Suprapubic skin (tissue), 4 donors: ENCODE results near the gene COQ10B. TPM values are rescaled to one million over a fixed set of nuclear protein-coding genes. Genes with fewer than 3 reads are reported as not detected.

ENCODE experiments used
- DNase-seq, 2 donors: peaks; one replicate each; pipeline ENCODE4 v3.0.0-alpha.2; 2019; ENCODE audit warnings: low spot score in 2 of 2
- H3K27ac ChIP-seq: fragments of 200-600 bp; sonication (generic); one replicate; pipeline ENCODE4 v1.5.1; 2019
- H3K27me3 ChIP-seq: fragments of 200-600 bp; sonication (generic); one replicate; pipeline ENCODE4 v1.5.1; 2019
- H3K36me3 ChIP-seq: fragments of 200-600 bp; sonication (generic); one replicate; pipeline ENCODE4 v1.5.1; 2019
- H3K4me1 ChIP-seq: fragments of 200-600 bp; sonication (generic); one replicate; pipeline ENCODE4 v1.5.1; 2019
- H3K4me3 ChIP-seq: fragments of 200-600 bp; sonication (generic); one replicate; pipeline ENCODE4 v1.5.1; 2019; ENCODE audit warnings: mild to moderate bottlenecking
- H3K9me3 ChIP-seq: fragments of 200-600 bp; sonication (generic); one replicate; pipeline ENCODE4 v1.5.1; 2019
- CTCF ChIP-seq, 2 donors: fragments of 200-600 bp in 1 of 2; fragments of 450-650 bp in 1 of 2; sonication (generic) in 1 of 2; IDR thresholded peaks; one replicate each; pipeline ENCODE4 v1.5.1; 2016 to 2019; ENCODE audit warnings: antibody characterized with exemption in 2 of 2, mild to moderate bottlenecking in 1 of 2, moderate library complexity in 1 of 2
- EP300 ChIP-seq: sonication (generic); formaldehyde crosslinking; IDR thresholded peaks from one replicate; pipeline ENCODE4 v1.6.1; 2017; ENCODE audit warnings: antibody characterized with exemption
- POLR2A ChIP-seq, 2 donors: fragments of 450-650 bp; IDR thresholded peaks; one replicate each; pipeline ENCODE4 v1.6.1; 2017; ENCODE audit warnings: antibody characterized with exemption in 2 of 2, mild to moderate bottlenecking in 2 of 2, moderate library complexity in 2 of 2
- POLR2AphosphoS5 ChIP-seq, 3 donors: sonication (generic); formaldehyde crosslinking; IDR thresholded peaks; one replicate each; pipeline ENCODE4 v1.6.1; 2017; ENCODE audit warnings: antibody characterized with exemption in 3 of 3
- WGBS: methylation state at CpG from one replicate; pipeline ENCODE4 v1.1.5; 2018; 5-methylcytosine and 5-hydroxymethylcytosine counted together
- total RNA-seq, 4 donors: library from RNA; depleted of rRNA; stranded (reverse); fragments of >200 nt; gene quantifications; one replicate each; pipeline ENCODE4 v1.1.0, GENCODE V29; 2016

The COQ10B gene
- total RNA-seq, 4 donors from 2014 or later: 19.7 to 30.5 (median 25.2) TPM

GRCh38 chr2:197498235-197498936, 45.0 kb downstream of the COQ10B start:
- WGBS: 11% methylated on average over 12 of the region's 14 CpGs
- H3K9me3 ChIP-seq: no peaks in the 10 kb centered on the region
- DNase-seq: no peak
- H3K4me3 ChIP-seq: peak overlapping the region; percentile 83
- no peak for TF ChIP-seq POLR2AphosphoS5 (IDR thresholded peaks at IDR 0.05)
- no peak for TF ChIP-seq CTCF (IDR thresholded peaks at IDR 0.05)
- TF ChIP-seq POLR2A (IDR thresholded peaks at IDR 0.05): no peak
- TF ChIP-seq EP300: no peak
- peak overlapping the region; percentile 95 for H3K27ac ChIP-seq
- no peaks in the 10 kb centered on the region for H3K27me3 ChIP-seq
- H3K4me1 ChIP-seq: peaks cover 54% of the 10 kb centered on the region
- peaks cover 35% of the 10 kb centered on the region for H3K36me3 ChIP-seq

GRCh38 chr2:197498937-197499593, 45.7 kb downstream of the COQ10B start:
- WGBS: 1% methylated on average over 22 of the region's 46 CpGs
- TF ChIP-seq EP300 (no peak), POLR2AphosphoS5 (IDR thresholded peaks at IDR 0.05) (no peak), POLR2A (IDR thresholded peaks at IDR 0.05) (no peak), CTCF (IDR thresholded peaks at IDR 0.05) (no peak)
- peak overlapping the region; percentile 95 for H3K27ac ChIP-seq
- H3K27me3 ChIP-seq: no peaks in the 10 kb centered on the region
- no peaks in the 10 kb centered on the region for H3K9me3 ChIP-seq
- H3K4me3 ChIP-seq: peak overlapping the region; percentile 83
- peaks cover 54% of the 10 kb centered on the region for H3K4me1 ChIP-seq
- peaks cover 34% of the 10 kb centered on the region for H3K36me3 ChIP-seq
- DNase-seq: peak; percentile 80 to 82

GRCh38 chr2:197499594-197500502, 46.5 kb downstream of the COQ10B start, which contains the start of the genes HSPD1 and HSPE1:
Gene HSPD1, minus strand, starts transcription at chr2:197499840. Its CDS starts 992 bp downstream, at chr2:197498848.
Gene HSPE1, plus strand, starts transcription at chr2:197500379. Its CDS starts 58 bp downstream, at chr2:197500437.
- DNase-seq: peak; percentile 97 to 98
- Histone ChIP-seq H3K9me3 (no peaks in the 10 kb centered on the region), H3K27ac (peak within 1 kb of the TSS; percentile 95), H3K36me3 (peaks cover 33% of the 10 kb centered on the region), H3K4me1 (peaks cover 54% of the 10 kb centered on the region), H3K4me3 (peak within 1 kb of the TSS; percentile 83), H3K27me3 (no peaks in the 10 kb centered on the region)
- TF ChIP-seq POLR2A (IDR thresholded peaks at IDR 0.05) (peak; percentile 68 to 93), POLR2AphosphoS5 (IDR thresholded peaks at IDR 0.05) (peak; percentile 45 to 86 (median 59)), CTCF (IDR thresholded peaks at IDR 0.05) (peak in 1 of 2 donors; percentile 31), EP300 (peak; percentile 59)
- WGBS: under 1% methylated on average over 38 of the region's 104 CpGs

- peak overlapping the region; percentile 95 for H3K27ac ChIP-seq
- H3K9me3 ChIP-seq: no peaks in the 10 kb centered on the region
- H3K36me3 ChIP-seq: peaks cover 28% of the 10 kb centered on the region
- 0% methylated on average over 21 of the region's 30 CpGs for WGBS
- peak in 1 of 2 donors; percentile 80 for DNase-seq
- H3K27me3 ChIP-seq: no peaks in the 10 kb centered on the region
- TF ChIP-seq EP300 (no peak), CTCF (IDR thresholded peaks at IDR 0.05) (no peak), POLR2A (IDR thresholded peaks at IDR 0.05) (no peak), POLR2AphosphoS5 (IDR thresholded peaks at IDR 0.05) (no peak)
- peaks cover 52% of the 10 kb centered on the region for H3K4me1 ChIP-seq
- H3K4me3 ChIP-seq: peak overlapping the region; percentile 83
These were observed 47.3 kb downstream of the COQ10B start for GRCh38 chr2:197500503-197501131.
